Aorta (tissue), 5 donors: Measurements from ENCODE around the gene MAP4K4. TPM values are rescaled to one million over a fixed set of nuclear protein-coding genes. Genes with fewer than 3 reads are reported as not detected.

Experiments
- ATAC-seq: fragments of 200-7000 bp; cut with Tn5 transposase; one replicate; pipeline ENCODE4 v1.9.1; 2022; ENCODE audit warnings: moderate library complexity; ENCODE audit not compliant: low FRiP score
- DNase-seq, 2 donors: peaks; one replicate each; pipeline ENCODE4 v3.0.0-alpha.2; 2020
- H3K27ac ChIP-seq, 2 donors: one replicate each; pipeline ENCODE4 v1.5.1; 2013; ENCODE audit warnings: low read length in 2 of 2, mild to moderate bottlenecking in 2 of 2, moderate library complexity in 2 of 2, control low read depth in 1 of 2, inconsistent platforms in 1 of 2, low read depth in 1 of 2
- H3K27me3 ChIP-seq, 2 donors: one replicate each; pipeline ENCODE4 v1.6.1; 2013; ENCODE audit warnings: control low read depth in 1 of 2, low read length in 1 of 2, mild to moderate bottlenecking in 1 of 2, moderate library complexity in 1 of 2; ENCODE audit not compliant: insufficient read depth in 2 of 2, control insufficient read depth in 1 of 2
- H3K36me3 ChIP-seq, 2 donors: one replicate each; pipeline ENCODE4 v1.6.1; 2013; ENCODE audit warnings: control low read depth in 1 of 2, low read length in 1 of 2, mild to moderate bottlenecking in 1 of 2; ENCODE audit not compliant: insufficient read depth in 2 of 2, control insufficient read depth in 1 of 2
- H3K4me1 ChIP-seq, 2 donors: one replicate each; pipeline ENCODE4 v1.6.1; 2013; ENCODE audit warnings: low read length in 2 of 2, control low read depth in 1 of 2, mild to moderate bottlenecking in 1 of 2, moderate library complexity in 1 of 2; ENCODE audit not compliant: insufficient read depth in 2 of 2, control insufficient read depth in 1 of 2
- H3K4me3 ChIP-seq, 2 donors: one replicate each; pipeline ENCODE4 v1.5.1; 2013; ENCODE audit warnings: low read length in 2 of 2, control low read depth in 1 of 2, mild to moderate bottlenecking in 1 of 2
- H3K9me3 ChIP-seq: one replicate; pipeline ENCODE4 v1.6.1; 2013; ENCODE audit warnings: mild to moderate bottlenecking, low read length; ENCODE audit not compliant: control insufficient read depth
- WGBS, 2 donors: extraction: QIAGEN DNeasy Blood & Tissue Kit; methylation state at CpG; one replicate each; pipeline ENCODE4 v1.1.7; 2013; 5-methylcytosine and 5-hydroxymethylcytosine counted together
- intact Hi-C, 2 donors: fragments of 100-400 bp; cut with DNase I; formaldehyde crosslinking; loops; one replicate each; pipeline versions ENCODE4 v1.14.2 to v1.15.0; 2022
- polyA plus RNA-seq, 2 donors: library from polyadenylated mRNA; stranded (reverse); fragments of 200-250 nt; gene quantifications; one replicate each; pipeline ENCODE4 v1.2.3, GENCODE V29; 2013
- total RNA-seq, 2 donors: library from RNA; stranded (reverse); fragmentation: NEBNext Ultra II Directional; extraction: Animal tissue kit (Norgen Biotek cat#: 25700); gene quantifications; one replicate each; pipeline ENCODE4 v1.2.1, GENCODE V29; 2021
- donor health status: healthy with polysubstance abuse.
- donor health status: Bipolar disorder and iron deficiency.
- donor health status: DM: no; HTN: no; CAD: no.
- donor health status: DM: no; HTN: no; CAD: no.
- donor health status: DM: yes; HTN: yes; CAD: no.

MAP4K4 gene
- total and polyA plus RNA-seq, 4 donors: 22.9 to 112 (median 58.5) TPM

DNA sequence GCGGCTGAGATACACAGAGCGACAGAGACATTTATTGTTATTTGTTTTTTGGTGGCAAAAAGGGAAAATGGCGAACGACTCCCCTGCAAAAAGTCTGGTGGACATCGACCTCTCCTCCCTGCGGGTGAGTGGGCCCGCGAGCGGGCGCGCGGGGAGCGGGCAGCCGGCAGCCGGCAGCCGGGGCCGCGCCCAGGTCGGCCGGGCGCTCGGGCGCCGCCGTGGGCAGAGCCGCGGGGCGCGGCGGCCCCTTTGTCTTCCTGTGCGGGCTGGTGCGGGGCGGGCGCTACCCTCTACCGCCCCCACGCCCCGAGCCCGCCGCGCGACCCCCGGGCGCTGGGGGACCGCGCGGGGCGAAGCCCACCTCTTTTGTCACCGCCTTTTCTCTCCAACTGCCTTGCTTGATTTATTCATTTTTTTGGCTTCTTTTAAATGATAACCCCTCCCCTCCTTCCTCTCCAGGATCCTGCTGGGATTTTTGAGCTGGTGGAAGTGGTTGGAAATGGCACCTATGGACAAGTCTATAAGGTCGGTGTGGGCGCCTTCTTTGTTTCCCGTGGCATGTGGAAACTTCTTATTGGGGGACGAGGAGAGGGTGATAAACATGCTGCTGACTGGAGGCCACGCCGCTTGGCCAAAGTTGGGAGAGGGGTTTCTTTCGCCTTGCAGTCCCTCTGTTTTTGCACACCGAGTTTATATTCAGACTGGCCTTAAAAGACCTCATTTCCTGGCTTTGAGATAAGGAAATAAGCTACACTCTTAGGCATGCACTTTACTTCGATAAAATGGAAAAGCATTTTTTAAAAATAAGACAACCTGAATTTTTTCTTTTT is 722 bp downstream of the MAP4K4 start:
- ATAC-seq (no peak), DNase-seq (peak in 1 of 2 donors; percentile 74)
- Histone ChIP-seq H3K36me3 (no peaks in the 10 kb centered on the region), H3K27me3 (no peaks in the 10 kb centered on the region), H3K4me1 (no peaks in the 10 kb centered on the region), H3K4me3 (peak overlapping the region; percentile 96 to 98), H3K27ac (peak overlapping the region; percentile 15 to 20), H3K9me3 (no peaks in the 10 kb centered on the region)
- WGBS, 2 donors: 0% methylated on average over 42 to 57 of the region's 57 CpGs
- intact Hi-C loops: loop anchor here (5.0 to 10.0 kb wide), 5 partner anchors 39 to 283 kb away; no protein-coding TSS in a partner anchor

GRCh38 chr2:101698844-101699754 is 1.6 kb downstream of the MAP4K4 start:
- intact Hi-C loops: loop anchor here (5.0 to 10.0 kb wide), 5 partner anchors 38 to 284 kb away; no protein-coding TSS in a partner anchor
- Histone ChIP-seq H3K36me3 (no peaks in the 10 kb centered on the region), H3K4me1 (no peaks in the 10 kb centered on the region), H3K9me3 (no peaks in the 10 kb centered on the region), H3K27ac (peak overlapping the region; percentile 36 to 52), H3K4me3 (peak overlapping the region; percentile 96 to 98), H3K27me3 (no peaks in the 10 kb centered on the region)
- ATAC-seq (no peak), DNase-seq (no peak)
- 3 to 5% methylated on average over 16 of the region's 16 CpGs for WGBS, 2 donors

DNA sequence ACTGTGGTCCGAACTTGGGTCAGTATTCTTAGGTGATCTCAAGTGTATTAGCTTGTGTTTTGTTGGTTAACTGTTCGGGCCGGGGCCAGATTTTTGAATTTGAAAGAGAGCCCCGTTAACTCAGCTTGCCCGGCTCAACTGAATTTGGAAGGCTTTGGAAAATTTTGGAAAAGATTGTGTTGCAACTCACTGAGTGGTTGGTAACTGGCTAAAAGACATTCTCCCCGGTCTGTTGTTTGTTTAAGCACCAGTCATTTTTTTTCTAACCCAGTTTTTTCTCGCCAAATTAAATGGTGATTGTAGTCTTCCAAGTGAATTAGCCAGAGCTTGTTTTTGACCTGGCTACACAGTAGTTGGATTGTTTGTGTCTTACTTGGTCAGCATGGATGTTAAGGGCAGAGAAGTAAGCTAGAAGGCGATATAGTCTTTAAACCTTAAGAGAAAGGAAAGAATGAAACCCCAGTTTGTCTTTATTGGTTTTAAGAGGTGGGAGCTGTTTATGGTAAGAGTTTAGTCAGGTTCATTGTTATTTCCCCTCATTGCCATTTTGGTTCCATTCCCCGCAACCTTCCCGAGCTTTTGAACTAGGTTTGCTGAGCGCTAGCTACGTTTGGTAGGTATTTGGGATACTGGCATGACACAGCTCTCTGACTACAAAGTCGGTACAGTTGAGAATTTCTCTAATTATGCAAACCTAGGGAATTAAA is 2.4 kb downstream of the MAP4K4 start:
- intact Hi-C loops: loop anchor here (5.0 to 10.0 kb wide), 5 partner anchors 37 to 285 kb away; no protein-coding TSS in a partner anchor
- DNase-seq (no peak), ATAC-seq (no peak)
- Histone ChIP-seq H3K27me3 (no peaks in the 10 kb centered on the region), H3K27ac (peak overlapping the region; percentile 36 to 52), H3K4me1 (no peaks in the 10 kb centered on the region), H3K9me3 (no peaks in the 10 kb centered on the region), H3K4me3 (peak overlapping the region; percentile 96 to 98), H3K36me3 (no peaks in the 10 kb centered on the region)
- 8% methylated on average over 13 of the region's 13 CpGs for WGBS, 2 donors

DNA sequence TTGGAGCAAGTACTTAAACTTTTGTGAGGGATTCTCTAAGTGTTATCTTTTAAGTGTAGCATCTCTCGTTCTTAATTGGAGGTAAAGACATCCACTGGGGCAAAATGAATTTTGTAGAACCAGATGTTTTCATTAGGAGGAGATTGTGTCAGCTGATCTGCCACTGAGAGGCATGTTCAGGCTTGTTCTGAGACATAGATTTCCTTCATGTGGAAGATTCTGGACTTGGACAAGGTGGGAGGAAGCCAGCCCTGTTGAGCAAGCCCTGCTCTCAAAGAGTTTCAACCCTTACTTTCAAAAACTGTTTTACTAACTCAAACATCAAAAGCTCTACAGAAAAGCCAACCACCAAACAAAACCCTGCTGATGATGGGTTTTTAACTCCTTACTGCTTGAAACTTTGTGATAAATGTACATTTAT is 6.5 kb downstream of the MAP4K4 start:
- Histone ChIP-seq H3K9me3 (no peaks in the 10 kb centered on the region), H3K27ac (no peak overlapping the region)

DNA sequence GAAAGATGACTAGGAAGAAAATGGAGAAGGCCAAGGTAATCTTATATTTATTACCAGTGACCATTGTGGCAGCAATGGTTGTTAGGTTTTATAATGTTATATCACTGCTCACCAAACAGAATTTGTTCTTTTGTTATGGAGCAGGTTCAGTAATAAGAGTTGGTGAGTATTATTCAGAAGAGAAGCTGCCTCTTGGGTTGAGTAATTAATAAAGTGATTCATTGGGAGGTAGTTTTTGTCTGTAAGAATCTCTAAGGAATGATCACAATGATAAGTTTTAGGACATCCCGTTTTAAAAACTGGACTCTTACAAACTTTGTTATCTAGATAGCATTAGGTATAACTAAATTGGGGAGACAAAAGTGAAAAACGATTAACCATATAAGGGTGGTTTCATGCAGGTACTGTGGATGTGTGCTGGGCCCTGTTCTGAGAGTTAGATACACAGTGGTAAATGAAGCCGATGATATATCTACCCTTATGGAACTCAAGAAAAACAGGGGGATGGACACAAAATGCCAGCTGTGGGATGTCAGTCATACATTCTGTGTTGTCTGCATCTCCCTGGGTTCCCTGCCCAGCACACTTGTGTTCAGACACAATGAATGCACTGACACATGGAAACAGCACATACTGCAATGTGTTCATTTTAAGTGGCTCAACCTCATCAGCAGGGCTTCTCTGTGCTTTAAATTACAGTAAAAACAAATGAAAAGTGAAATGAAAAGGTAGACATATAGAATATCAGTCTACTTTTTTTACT is 7.5 kb downstream of the MAP4K4 start:
- H3K36me3 ChIP-seq: no peaks in the 10 kb centered on the region
- no peaks in the 10 kb centered on the region for H3K27me3 ChIP-seq
- DNase-seq (no peak), ATAC-seq (no peak)
- peaks cover 3% of the 10 kb centered on the region in 2 donors for H3K4me1 ChIP-seq
- no peak overlapping the region for H3K4me3 ChIP-seq
- H3K9me3 ChIP-seq: no peaks in the 10 kb centered on the region
- no peak overlapping the region for H3K27ac ChIP-seq
- WGBS, 2 donors: 61 to 62% methylated on average over 3 of the region's 3 CpGs
- intact Hi-C loops: no loop called here

More for the DNA sequence above, 6.5 kb downstream of the MAP4K4 start:
- intact Hi-C loops: no loop called here
- Histone ChIP-seq H3K27me3 (no peaks in the 10 kb centered on the region), H3K4me3 (no peak overlapping the region), H3K36me3 (no peaks in the 10 kb centered on the region), H3K4me1 (peaks cover 0 to 3% of the 10 kb centered on the region in 2 donors)
- DNase-seq: peak in 1 of 2 donors; percentile 55
- 75 to 76% methylated on average over 1 of the region's 1 CpG for WGBS, 2 donors
- peak; percentile 61 for ATAC-seq

DNA sequence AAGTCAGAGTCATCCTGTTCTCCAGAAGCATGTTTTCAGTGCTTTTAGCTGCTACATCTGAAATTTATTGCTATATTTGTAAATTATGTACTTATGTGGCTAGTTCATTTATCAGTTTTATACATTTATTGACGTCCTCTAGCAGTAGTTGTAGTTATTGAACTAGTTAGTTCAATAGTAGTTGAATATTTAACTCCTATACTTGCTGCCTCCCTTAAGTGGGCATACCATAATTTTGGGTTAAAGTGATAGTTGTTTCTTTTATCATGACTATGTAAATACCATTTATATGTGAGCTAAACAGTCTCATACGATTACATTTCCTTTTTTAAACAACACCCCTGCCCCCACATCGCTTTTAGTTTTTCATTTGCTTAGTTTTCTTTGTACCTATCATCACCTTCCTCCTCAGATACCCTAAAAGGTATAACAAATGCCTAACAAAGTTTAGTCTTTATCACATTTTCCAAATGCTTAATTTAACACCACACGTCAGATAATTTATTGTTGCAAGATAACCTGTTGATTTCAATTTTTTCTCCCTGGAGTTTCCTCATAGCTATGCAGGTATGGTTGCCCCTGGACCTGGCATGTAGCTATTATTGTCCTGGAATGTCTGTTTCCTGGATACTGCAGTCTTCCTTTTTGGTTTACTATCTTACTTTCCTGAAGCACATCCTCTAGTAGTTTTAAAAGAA is 8.8 kb downstream of the MAP4K4 start:
- no peak overlapping the region for H3K27ac ChIP-seq
- no peaks in the 10 kb centered on the region for H3K27me3 ChIP-seq
- H3K4me3 ChIP-seq: no peak overlapping the region
- DNase-seq (no peak), ATAC-seq (no peak)
- no peaks in the 10 kb centered on the region for H3K9me3 ChIP-seq
- intact Hi-C loops: no loop called here
- 71 to 77% methylated on average over 4 of the region's 4 CpGs for WGBS, 2 donors
- no peaks in the 10 kb centered on the region for H3K36me3 ChIP-seq
- peaks cover 7% of the 10 kb centered on the region in 2 donors for H3K4me1 ChIP-seq

DNA sequence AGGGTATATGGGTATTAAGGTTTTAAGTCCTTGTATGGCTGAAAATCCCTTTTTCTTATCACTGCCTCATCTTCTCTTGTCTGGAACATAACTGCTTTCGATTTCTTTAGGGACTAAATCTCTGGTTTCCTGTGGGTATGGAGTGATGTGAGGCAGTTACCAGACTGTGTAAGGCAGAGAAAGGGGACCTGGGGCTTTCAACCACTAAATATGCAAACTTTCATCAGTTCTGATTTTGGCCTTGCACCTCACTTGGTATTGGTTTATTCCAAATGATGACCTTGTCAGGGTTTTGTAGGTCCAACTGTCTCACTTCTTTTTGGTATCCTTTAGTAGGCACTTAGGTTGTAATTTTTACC is 9.3 kb downstream of the MAP4K4 start:
- H3K9me3 ChIP-seq: no peaks in the 10 kb centered on the region
- ATAC-seq: no peak
- no peak overlapping the region for H3K4me3 ChIP-seq
- H3K27me3 ChIP-seq: no peaks in the 10 kb centered on the region
- H3K36me3 ChIP-seq: no peaks in the 10 kb centered on the region
- no peak overlapping the region for H3K27ac ChIP-seq
- intact Hi-C loops: no loop called here
- DNase-seq: no peak
- WGBS, 2 donors: 64 to 73% methylated on average over 1 of the region's 1 CpG
- H3K4me1 ChIP-seq: peaks cover 7% of the 10 kb centered on the region in 2 donors
